ENCODE measurements around the gene CBX4. TPM values are rescaled to one million over a fixed set of nuclear protein-coding genes. Genes with fewer than 3 reads are reported as not detected.

Gene CBX4
- total and polyA plus RNA-seq, 2 of the 13 experiments (the other 11 are each of a cell fraction or from before 2014, with no cell fraction given), result 25.8 to 50.8 TPM

- TF ChIP-seq, protein P1, sequence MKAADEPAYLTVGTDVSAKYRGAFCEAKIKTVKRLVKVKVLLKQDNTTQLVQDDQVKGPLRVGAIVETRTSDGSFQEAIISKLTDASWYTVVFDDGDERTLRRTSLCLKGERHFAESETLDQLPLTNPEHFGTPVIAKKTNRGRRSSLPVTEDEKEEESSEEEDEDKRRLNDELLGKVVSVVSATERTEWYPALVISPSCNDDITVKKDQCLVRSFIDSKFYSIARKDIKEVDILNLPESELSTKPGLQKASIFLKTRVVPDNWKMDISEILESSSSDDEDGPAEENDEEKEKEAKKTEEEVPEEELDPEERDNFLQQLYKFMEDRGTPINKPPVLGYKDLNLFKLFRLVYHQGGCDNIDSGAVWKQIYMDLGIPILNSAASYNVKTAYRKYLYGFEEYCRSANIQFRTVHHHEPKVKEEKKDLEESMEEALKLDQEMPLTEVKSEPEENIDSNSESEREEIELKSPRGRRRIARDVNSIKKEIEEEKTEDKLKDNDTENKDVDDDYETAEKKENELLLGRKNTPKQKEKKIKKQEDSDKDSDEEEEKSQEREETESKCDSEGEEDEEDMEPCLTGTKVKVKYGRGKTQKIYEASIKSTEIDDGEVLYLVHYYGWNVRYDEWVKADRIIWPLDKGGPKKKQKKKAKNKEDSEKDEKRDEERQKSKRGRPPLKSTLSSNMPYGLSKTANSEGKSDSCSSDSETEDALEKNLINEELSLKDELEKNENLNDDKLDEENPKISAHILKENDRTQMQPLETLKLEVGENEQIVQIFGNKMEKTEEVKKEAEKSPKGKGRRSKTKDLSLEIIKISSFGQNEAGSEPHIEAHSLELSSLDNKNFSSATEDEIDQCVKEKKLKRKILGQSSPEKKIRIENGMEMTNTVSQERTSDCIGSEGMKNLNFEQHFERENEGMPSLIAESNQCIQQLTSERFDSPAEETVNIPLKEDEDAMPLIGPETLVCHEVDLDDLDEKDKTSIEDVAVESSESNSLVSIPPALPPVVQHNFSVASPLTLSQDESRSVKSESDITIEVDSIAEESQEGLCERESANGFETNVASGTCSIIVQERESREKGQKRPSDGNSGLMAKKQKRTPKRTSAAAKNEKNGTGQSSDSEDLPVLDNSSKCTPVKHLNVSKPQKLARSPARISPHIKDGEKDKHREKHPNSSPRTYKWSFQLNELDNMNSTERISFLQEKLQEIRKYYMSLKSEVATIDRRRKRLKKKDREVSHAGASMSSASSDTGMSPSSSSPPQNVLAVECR (CRISPR knock-in tag; IDR thresholded peaks at IDR 0.05; ENCODE audit: borderline replicate concordance), result 0 out of 2 replicates have a peak, but pooled peaks have one; percentile 33
- peak; percentile 73; the same call in 1 of the 2 replicates for TF ChIP-seq ZBTB7A (CRISPR knock-in tag; IDR thresholded peaks at IDR 0.05)
- TF ChIP-seq ZKSCAN8 (CRISPR knock-in tag; IDR thresholded peaks at IDR 0.05; ENCODE audit: borderline replicate concordance), result no peak
- peak; percentile 96 for TF ChIP-seq TFAP4 (IDR thresholded peaks at IDR 0.05; ENCODE audit: borderline replicate concordance, low read depth)
- peak; percentile 24; the same call in 1 of the 2 replicates for TF ChIP-seq WIZ (CRISPR knock-in tag; IDR thresholded peaks at IDR 0.05)
- TF ChIP-seq THAP11 (CRISPR knock-in tag; IDR thresholded peaks at IDR 0.05), result 0 out of 2 replicates have a peak, but pooled peaks have one; percentile 10
- no peak for TF ChIP-seq TCF12 (IDR thresholded peaks at IDR 0.05)
- TF ChIP-seq TCF12 (CRISPR knock-in tag; IDR thresholded peaks at IDR 0.05), result no peak
- TF ChIP-seq ZNF619 (CRISPR knock-in tag; IDR thresholded peaks at IDR 0.05), result no peak
- TF ChIP-seq SKIL (CRISPR knock-in tag; IDR thresholded peaks at IDR 0.05; ENCODE audit: borderline replicate concordance), result 0 out of 2 replicates have a peak, but pooled peaks have one; percentile 11
- peak; percentile 17; the same call in 1 of the 2 replicates for TF ChIP-seq GATAD2A (CRISPR knock-in tag; IDR thresholded peaks at IDR 0.05)
- peak; percentile 45; the same call in 1 of the 2 replicates for TF ChIP-seq HOXA3 (CRISPR knock-in tag; IDR thresholded peaks at IDR 0.05)
- TF ChIP-seq MTF2 (CRISPR knock-in tag; IDR thresholded peaks at IDR 0.05; ENCODE audit: borderline replicate concordance), result no peak
- TF ChIP-seq AKNA (CRISPR knock-in tag; IDR thresholded peaks at IDR 0.05; ENCODE audit: borderline replicate concordance), result no peak
- TF ChIP-seq ATF7 (IDR thresholded peaks at IDR 0.05), result peak; percentile 97
- TF ChIP-seq ATF7 (CRISPR knock-in tag; IDR thresholded peaks at IDR 0.05), result no peak
Observed at GRCh38 chr17:79824893-79825579, 14.2 kb downstream of the CBX4 start (continued).
